ENCODE results near the gene PET100. TPM values are rescaled to one million over a fixed set of nuclear protein-coding genes. Genes with fewer than 3 reads are reported as not detected.

Gene PET100
- total RNA-seq, 2 donors from 2014 or later: 12.0 to 23.1 TPM

DNA sequence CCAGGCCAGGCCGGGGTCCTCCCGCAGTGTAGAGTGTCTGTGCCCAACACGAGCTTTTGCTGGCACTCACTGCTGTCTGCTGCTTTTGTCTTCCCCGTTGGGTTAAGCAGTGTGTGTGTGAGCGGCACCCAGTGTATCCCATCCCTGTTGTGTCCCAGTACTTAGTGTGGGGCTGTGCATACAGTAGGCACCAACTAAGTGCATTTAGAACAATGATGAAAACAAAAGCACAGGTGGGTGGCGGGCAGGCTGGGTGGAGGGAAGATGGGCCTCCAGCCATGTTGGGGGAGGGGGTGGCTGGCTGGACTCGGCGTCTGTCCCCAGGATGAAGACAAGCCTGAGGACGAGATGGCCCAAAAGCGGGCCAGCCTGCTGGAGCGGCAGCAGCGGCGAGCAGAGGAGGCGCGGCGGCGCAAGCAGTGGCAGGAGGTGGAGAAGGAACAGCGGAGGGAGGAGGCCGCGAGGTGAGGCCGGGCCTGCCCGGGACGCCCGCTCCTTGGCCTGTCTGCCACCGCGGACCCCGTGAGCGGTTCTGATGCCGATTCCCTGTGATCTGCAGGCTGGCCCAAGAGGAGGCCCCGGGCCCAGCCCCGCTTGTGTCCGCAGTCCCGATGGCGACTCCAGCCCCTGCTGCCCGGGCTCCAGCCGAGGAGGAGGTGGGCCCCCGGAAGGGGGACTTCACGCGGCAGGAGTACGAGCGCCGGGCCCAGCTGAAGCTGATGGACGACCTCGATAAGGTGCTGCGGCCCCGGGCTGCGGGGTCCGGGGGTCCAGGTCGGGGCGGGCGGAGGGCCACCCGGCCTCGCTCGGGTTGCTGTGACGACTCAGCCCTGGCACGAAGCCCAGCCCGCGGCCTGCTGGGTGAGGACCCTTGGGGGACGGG, 14.5 kb upstream of the PET100 start:
- H3K9me3 ChIP-seq: no peaks in the 10 kb centered on the region
- no peaks in the 10 kb centered on the region for H3K4me1 ChIP-seq
- DNase-seq (ENCODE audit: low spot score): no peak
- no peaks in the 10 kb centered on the region for H3K27me3 ChIP-seq
- peaks cover 12% of the 10 kb centered on the region for H3K36me3 ChIP-seq
- H3K27ac ChIP-seq: no peak overlapping the region
- TF ChIP-seq, protein P1, sequence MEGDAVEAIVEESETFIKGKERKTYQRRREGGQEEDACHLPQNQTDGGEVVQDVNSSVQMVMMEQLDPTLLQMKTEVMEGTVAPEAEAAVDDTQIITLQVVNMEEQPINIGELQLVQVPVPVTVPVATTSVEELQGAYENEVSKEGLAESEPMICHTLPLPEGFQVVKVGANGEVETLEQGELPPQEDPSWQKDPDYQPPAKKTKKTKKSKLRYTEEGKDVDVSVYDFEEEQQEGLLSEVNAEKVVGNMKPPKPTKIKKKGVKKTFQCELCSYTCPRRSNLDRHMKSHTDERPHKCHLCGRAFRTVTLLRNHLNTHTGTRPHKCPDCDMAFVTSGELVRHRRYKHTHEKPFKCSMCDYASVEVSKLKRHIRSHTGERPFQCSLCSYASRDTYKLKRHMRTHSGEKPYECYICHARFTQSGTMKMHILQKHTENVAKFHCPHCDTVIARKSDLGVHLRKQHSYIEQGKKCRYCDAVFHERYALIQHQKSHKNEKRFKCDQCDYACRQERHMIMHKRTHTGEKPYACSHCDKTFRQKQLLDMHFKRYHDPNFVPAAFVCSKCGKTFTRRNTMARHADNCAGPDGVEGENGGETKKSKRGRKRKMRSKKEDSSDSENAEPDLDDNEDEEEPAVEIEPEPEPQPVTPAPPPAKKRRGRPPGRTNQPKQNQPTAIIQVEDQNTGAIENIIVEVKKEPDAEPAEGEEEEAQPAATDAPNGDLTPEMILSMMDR (IDR thresholded peaks at IDR 0.05): no peak
- H3K4me3 ChIP-seq: no peak overlapping the region

DNA sequence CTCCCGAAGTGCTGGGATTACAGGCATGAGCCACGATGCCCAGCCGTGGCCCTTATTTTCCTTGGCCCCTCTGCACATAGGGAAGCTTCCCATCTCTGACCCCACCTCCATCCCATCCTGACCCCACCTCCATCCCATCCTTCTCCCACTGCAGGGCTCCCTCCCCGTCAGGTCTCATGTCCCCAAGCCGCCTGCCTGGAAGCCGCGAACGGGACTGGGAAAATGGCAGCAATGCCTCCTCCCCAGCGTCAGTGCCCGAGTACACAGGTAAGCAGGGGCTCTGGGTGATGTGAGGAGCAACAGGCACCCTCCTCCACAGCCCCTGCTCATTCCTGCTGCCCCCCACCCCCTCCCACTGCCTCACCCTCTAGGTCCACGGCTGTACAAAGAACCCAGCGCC, 12.4 kb upstream of the PET100 start:
- no peak for DNase-seq (ENCODE audit: low spot score)
- Histone ChIP-seq H3K27me3 (no peaks in the 10 kb centered on the region), H3K9me3 (no peaks in the 10 kb centered on the region), H3K4me1 (no peaks in the 10 kb centered on the region), H3K36me3 (peaks cover 33% of the 10 kb centered on the region), H3K4me3 (no peak overlapping the region), H3K27ac (no peak overlapping the region)
- TF ChIP-seq, protein P1 (IDR thresholded peaks at IDR 0.05): no peak

DNA sequence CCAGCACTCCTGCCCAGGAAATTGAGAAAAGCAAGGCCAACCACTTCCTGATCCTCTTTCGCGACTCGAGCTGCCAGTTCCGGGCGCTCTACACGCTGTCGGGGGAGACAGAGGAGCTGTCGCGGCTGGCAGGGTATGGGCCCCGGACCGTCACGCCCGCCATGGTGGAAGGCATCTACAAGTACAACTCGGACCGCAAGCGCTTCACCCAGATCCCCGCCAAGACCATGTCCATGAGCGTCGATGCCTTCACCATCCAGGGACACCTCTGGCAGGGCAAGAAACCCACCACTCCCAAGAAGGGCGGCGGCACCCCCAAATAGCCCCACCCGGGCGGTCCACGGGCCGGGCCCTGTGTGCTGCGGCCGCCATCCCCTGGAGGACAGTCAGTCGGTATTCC, 11.9 kb upstream of the PET100 start:
- Histone ChIP-seq H3K27me3 (no peaks in the 10 kb centered on the region), H3K4me3 (no peak overlapping the region), H3K9me3 (no peaks in the 10 kb centered on the region), H3K36me3 (peaks cover 38% of the 10 kb centered on the region), H3K27ac (no peak overlapping the region), H3K4me1 (no peaks in the 10 kb centered on the region)
- DNase-seq (ENCODE audit: low spot score): no peak
- TF ChIP-seq, protein P1 (IDR thresholded peaks at IDR 0.05): no peak

DNA sequence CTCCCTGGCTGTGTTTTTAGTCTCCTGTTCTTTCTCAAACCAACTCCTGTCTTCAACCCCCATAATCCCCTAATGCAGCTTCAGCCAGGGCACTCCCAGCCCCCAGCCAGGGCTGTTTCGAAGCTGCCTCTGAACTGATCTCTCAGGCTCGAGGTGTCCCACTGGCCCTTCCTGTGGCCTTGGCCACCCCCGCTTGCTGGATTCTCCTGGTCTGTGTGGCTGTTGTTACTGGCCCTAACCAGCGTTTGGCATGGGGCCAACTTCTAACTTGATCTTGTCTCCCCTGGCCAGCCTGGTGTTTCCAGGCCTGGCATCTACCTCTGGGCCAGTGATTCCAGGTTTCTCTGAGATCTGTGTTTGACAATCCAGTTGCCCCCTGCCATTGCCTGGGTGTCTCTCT, 11.2 kb upstream of the PET100 start:
- Histone ChIP-seq H3K27me3 (no peaks in the 10 kb centered on the region), H3K4me3 (no peak overlapping the region), H3K4me1 (no peaks in the 10 kb centered on the region), H3K36me3 (peaks cover 44% of the 10 kb centered on the region), H3K9me3 (no peaks in the 10 kb centered on the region), H3K27ac (no peak overlapping the region)
- TF ChIP-seq, protein P1 (IDR thresholded peaks at IDR 0.05): no peak
- no peak for DNase-seq (ENCODE audit: low spot score)

DNA sequence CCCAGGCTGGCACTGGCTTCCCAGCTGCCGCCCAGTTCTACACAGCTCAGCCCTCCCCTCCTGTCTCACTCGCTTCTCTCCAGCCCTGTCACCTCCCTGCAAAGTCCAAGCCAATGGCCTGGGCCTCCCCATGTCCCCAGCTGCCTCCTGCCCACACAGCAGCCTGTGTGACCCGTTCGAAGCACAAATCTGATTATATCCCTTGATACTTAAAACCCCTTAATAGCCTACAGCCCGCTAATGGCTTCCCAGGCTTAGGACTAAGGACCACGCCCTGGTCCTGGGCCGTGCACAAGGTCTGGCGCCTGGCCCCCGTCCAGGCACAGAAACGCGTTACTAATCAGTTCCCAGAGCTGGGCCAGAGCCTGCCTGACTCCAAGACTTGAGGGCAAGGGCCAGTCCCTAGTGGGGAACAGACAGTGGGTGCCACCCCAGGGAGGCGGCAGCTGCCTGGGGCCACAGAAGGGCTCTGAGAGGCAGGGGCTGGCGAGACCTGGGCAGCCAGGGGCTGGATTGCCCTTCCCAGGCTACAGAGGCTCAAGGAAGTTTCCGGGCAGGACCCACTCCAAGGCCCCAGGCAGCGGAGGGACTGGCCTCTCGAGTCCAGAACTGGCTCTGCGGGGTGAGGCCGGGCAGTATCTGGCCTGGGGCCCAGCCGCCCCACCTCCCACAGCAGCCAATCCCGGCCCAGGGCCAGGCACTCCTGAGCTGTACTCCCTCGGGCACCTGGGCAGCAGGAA, 10.7 kb upstream of the PET100 start:
- no peak overlapping the region for H3K27ac ChIP-seq
- H3K4me3 ChIP-seq: no peak overlapping the region
- H3K27me3 ChIP-seq: no peaks in the 10 kb centered on the region
- DNase-seq (ENCODE audit: low spot score): no peak
- TF ChIP-seq, protein P1 (IDR thresholded peaks at IDR 0.05): no peak
- H3K9me3 ChIP-seq: no peaks in the 10 kb centered on the region
- H3K36me3 ChIP-seq: peaks cover 50% of the 10 kb centered on the region
- no peaks in the 10 kb centered on the region for H3K4me1 ChIP-seq
